Measurements from ENCODE around the gene MAP3K10.

Gene MAP3K10

DNA sequence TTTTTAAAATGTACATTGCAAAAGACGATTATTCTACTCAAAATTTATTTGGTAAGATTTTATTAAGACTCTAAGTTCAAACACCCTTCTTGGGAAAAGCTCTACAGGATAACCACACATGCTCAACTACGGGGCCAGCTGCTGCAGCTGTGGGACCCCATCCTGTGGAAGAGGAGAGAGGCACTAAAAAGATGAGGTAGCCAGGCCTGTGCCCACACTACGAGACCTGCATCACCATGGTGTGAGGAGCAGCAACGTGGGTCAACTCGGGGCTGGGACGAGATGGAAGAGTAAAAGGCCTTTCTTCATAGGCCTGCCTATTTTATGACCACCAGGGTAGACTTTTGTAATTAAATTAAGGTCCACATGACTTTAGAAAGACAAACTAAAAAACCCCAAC, 39.8 kb downstream of the MAP3K10 start:
- H3K36me3 Mint-ChIP-seq (ENCODE audit: low read depth), result no peaks in the 10 kb centered on the region

DNA sequence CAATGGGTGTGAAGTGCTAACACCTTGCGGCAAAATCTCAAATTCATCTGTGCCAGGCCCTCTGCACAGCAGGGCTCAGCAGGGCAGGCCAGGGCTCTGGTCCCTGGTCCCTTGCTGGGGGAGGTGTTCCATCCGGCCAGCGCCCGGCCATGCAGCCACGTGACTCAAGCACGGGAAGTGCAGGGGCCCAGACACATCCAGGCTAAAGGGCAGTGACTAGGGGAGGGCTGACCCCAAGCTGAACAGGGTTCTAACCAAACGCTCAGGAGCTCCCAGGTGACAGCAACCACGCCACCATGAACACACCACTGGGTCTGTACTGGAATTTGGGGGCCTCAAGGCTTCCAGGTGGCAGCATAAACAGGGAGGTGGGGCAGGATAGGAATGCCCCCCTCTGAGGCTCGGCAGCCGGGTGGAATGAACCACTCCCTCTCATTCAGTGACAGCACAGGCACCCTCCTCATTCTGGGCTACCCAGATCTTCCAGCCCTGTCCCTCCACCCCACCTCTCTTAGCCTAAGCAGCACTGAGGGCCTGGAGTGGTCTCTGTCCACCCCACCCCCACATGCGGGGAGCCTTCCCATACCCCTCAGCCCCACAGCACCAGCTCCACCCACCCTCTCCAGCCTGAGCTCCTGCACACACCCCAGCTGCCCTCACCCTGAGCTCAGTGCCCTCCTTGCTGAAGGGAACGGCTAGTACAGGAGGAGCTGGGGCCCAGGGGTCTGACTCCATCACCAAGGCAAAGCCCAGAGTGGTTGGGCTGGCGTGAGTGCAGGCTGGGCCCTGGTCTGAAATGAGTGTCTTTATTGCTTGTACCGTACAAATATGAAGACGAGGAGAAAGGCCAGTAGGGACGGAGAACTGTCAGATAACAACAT, 40.6 kb downstream of the MAP3K10 start:
- no peaks in the 10 kb centered on the region for H3K9me3 Mint-ChIP-seq
- peaks cover 14% of the 10 kb centered on the region for H3K4me1 Mint-ChIP-seq
- no peak for TF ChIP-seq CTCF (IDR thresholded peaks at IDR 0.05; ENCODE audit: unreplicated experiment in 3 of 3)
- H3K36me3 Mint-ChIP-seq (ENCODE audit: low read depth), result peaks cover 3% of the 10 kb centered on the region
- H3K27me3 Mint-ChIP-seq (ENCODE audit: low read depth), result no peaks in the 10 kb centered on the region
- peak overlapping the region in 1 of 3 experiments; percentile 16 for H3K4me3 Mint-ChIP-seq
- peak overlapping the region; percentile 39 to 97 (median 79) for H3K27ac Mint-ChIP-seq

More for the DNA sequence above, 39.8 kb downstream of the MAP3K10 start:
- Mint-ChIP-seq H3K4me1 (peaks cover 14% of the 10 kb centered on the region), H3K27me3 (ENCODE audit: low read depth) (peaks cover under 1% of the 10 kb centered on the region), H3K9me3 (no peaks in the 10 kb centered on the region), H3K27ac (peak overlapping the region; percentile 39 to 97 (median 41)), H3K4me3 (peak overlapping the region in 1 of 3 experiments; percentile 45)
- TF ChIP-seq CTCF (IDR thresholded peaks at IDR 0.05; ENCODE audit: unreplicated experiment in 3 of 3), result no peak

- Mint-ChIP-seq H3K36me3 (ENCODE audit: low read depth) (peaks cover 7% of the 10 kb centered on the region), H3K27ac (peak overlapping the region; percentile 39 to 97 (median 79)), H3K4me3 (no peak overlapping the region), H3K4me1 (peaks cover 14% of the 10 kb centered on the region), H3K9me3 (no peaks in the 10 kb centered on the region), H3K27me3 (ENCODE audit: low read depth) (no peaks in the 10 kb centered on the region)
- no peak for TF ChIP-seq CTCF (IDR thresholded peaks at IDR 0.05; ENCODE audit: unreplicated experiment in 3 of 3)
Observed at GRCh38 chr19:40232479-40232878, 41.3 kb downstream of the MAP3K10 start.

- Mint-ChIP-seq H3K27ac (no peak overlapping the region), H3K36me3 (ENCODE audit: low read depth) (peaks cover 10% of the 10 kb centered on the region), H3K9me3 (no peaks in the 10 kb centered on the region), H3K27me3 (ENCODE audit: low read depth) (no peaks in the 10 kb centered on the region), H3K4me1 (peaks cover 14% of the 10 kb centered on the region), H3K4me3 (no peak overlapping the region)
- TF ChIP-seq CTCF (IDR thresholded peaks at IDR 0.05; ENCODE audit: unreplicated experiment in 3 of 3), result no peak
Observed at GRCh38 chr19:40232949-40233810, 42.0 kb downstream of the MAP3K10 start.

DNA sequence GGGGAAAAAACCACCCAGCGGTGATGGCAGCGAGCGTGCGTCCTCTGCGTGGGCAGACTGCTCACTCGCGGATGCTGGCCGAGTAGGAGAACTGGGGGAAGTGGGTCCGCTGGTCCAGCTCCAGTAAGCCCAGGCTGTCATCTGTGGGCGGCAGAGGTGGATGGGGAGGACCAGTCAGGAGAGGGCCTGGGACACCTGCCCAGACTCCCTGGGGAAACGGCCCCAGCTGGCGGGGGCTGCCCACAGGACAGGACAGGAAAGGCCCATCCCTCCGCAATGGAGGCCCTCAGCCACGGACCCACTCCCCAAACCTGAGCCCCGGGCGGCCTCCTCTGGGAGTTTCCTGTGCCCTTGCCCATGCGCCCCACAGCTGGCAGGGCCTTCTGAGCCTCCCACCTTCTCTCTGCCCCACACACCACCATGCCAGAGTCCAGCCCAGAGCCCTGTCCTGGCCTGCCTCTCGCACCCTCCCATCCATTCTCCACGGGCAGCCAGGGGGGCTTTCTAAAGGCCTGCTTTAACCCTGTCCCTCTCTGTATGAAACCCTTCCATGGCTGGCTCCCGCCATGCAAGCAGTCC, 42.7 kb downstream of the MAP3K10 start:
- H3K4me3 Mint-ChIP-seq, result no peak overlapping the region
- no peak for TF ChIP-seq CTCF (IDR thresholded peaks at IDR 0.05; ENCODE audit: unreplicated experiment in 3 of 3)
- peak overlapping the region in 2 of 3 experiments; percentile 50 to 89 for H3K27ac Mint-ChIP-seq
- H3K36me3 Mint-ChIP-seq (ENCODE audit: low read depth), result peaks cover 14% of the 10 kb centered on the region
- no peaks in the 10 kb centered on the region for H3K9me3 Mint-ChIP-seq
- H3K27me3 Mint-ChIP-seq (ENCODE audit: low read depth), result no peaks in the 10 kb centered on the region
- H3K4me1 Mint-ChIP-seq, result peaks cover 14% of the 10 kb centered on the region

All from nephron (organoid).